ENCODE results near the gene NCOA5. TPM values are rescaled to one million over a fixed set of nuclear protein-coding genes. Genes with fewer than 3 reads are reported as not detected.

The NCOA5 gene
- total and polyA plus RNA-seq, 2 experiments from 2014 or later: 14.3 to 20.4 TPM

DNA sequence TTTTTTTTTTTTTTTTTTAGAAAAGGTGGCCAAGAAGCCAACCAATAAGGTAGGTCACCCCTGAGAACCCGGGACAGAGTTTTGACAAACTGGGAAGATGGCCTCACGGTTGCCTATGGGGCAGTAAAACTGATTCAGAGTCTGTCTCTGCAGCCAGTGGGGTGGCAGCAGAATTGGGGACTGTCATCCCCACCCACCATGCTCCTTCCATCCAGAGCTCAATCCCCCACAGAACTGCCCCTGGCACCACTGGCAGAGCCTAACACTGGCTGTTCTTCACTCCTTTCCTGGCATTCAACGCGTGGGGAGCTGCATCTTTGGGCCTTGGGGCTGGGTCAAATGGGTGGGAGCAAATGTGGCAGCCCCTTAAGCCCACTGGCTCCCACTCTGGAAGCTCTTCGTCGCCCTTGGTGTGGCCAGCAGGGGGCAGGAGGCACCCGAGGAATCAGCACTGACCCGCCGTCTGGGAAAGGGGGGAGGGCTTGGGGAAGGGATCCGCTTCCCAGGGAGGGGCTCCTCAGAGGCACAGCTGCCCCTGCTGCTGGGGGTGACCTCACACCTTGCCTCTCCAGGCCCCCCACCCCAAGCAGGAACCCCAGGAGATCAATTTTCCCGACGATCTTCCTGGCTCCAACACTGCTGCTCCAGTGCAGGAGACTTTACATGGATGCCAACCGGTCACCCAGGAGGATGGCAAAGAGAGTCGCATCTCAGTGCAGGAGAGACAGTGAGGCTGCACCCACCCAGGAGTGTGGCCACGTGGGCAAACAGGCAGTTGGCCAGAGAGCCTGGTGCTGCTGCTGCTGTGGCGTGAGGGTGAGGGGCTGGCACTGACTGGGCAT is 38.8 kb upstream of the NCOA5 start:
- Histone ChIP-seq H3K4me1 (ENCODE audit: low read depth) (peaks cover 10% of the 10 kb centered on the region), H3K36me3 (no peaks in the 10 kb centered on the region), H3K4me3 (no peak overlapping the region), H3K27me3 (no peaks in the 10 kb centered on the region), H3K27ac (no peak overlapping the region), H3K9me3 (ENCODE audit: low read depth) (no peaks in the 10 kb centered on the region)
- DNase-seq (ENCODE audit: low read depth in 1 of 2, low spot score in 1 of 2): peak; percentile 27 to 51
- TF ChIP-seq, protein P1, sequence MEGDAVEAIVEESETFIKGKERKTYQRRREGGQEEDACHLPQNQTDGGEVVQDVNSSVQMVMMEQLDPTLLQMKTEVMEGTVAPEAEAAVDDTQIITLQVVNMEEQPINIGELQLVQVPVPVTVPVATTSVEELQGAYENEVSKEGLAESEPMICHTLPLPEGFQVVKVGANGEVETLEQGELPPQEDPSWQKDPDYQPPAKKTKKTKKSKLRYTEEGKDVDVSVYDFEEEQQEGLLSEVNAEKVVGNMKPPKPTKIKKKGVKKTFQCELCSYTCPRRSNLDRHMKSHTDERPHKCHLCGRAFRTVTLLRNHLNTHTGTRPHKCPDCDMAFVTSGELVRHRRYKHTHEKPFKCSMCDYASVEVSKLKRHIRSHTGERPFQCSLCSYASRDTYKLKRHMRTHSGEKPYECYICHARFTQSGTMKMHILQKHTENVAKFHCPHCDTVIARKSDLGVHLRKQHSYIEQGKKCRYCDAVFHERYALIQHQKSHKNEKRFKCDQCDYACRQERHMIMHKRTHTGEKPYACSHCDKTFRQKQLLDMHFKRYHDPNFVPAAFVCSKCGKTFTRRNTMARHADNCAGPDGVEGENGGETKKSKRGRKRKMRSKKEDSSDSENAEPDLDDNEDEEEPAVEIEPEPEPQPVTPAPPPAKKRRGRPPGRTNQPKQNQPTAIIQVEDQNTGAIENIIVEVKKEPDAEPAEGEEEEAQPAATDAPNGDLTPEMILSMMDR (IDR thresholded peaks at IDR 0.05; ENCODE audit: low read depth, low read length): peak; percentile 69

DNA sequence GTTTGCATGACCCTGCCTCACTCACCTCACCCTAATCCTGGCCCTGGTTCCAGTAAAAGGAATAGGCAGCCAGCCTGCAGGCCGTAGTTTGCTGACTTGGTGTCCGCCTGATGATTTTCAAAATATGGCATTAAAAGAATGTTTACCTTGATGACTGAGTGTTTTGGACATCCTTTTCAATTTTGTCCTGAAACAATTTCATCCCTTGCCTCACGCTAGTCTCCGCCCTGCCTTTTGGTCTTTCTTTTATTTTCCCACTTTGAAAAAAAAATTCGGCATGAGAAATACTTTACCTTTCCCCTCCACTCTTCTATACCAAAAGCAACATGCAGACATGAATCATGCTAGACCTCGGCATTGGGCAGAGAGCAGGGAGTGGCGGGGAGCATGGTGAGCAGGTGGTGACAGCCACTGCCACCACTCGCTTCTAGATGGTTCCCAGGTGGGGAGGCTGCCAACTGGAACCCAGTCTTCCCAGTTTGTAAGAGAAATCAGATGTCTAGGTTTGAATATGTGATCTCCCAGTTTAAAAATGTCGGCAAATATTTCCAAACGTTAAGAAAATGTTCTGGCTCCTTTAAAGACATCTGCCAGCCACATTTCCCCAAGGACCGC is 37.7 kb upstream of the NCOA5 start:
- no peak for DNase-seq (ENCODE audit: low read depth in 1 of 2, low spot score in 1 of 2)

DNA sequence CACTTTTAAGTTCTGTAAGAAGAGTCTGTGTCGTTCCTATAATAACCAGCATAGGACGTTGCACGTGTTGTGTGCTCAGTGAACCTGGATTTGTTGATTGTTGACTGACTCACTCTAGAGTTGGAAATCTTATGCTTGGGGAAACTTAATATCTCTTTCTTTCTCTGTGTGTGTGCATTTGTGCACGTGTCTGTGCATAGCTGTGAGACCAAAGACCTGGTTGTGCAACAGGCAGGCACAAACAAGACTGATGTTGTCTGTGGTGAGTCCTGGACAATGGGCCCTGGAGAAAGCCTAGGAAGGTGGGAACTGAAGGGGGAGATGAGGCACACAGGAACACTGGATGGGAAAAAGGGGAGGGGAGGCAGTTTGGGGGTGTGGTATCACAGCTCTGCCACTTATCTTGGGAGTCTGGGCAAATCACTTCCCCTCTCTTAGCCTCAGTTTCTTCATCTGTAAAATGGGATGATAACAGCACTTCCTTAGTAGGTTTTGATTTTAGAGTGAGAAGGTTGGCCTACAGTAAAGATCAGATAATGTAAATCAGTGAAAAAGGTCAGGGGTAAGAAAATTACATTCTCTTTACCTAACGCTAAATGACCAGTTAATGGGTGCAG is 36.8 kb upstream of the NCOA5 start:
- Histone ChIP-seq H3K27me3 (no peaks in the 10 kb centered on the region), H3K4me1 (ENCODE audit: low read depth) (peaks cover 10% of the 10 kb centered on the region), H3K4me3 (no peak overlapping the region), H3K9me3 (ENCODE audit: low read depth) (no peaks in the 10 kb centered on the region), H3K27ac (no peak overlapping the region), H3K36me3 (no peaks in the 10 kb centered on the region)
- TF ChIP-seq, protein P1 (IDR thresholded peaks at IDR 0.05; ENCODE audit: low read depth, low read length): no peak
- no peak for DNase-seq (ENCODE audit: low read depth in 1 of 2, low spot score in 1 of 2)

More for the DNA sequence above, 37.7 kb upstream of the NCOA5 start:
- H3K4me3 ChIP-seq: no peak overlapping the region
- H3K36me3 ChIP-seq: no peaks in the 10 kb centered on the region
- TF ChIP-seq, protein P1 (IDR thresholded peaks at IDR 0.05; ENCODE audit: low read depth, low read length): no peak
- H3K9me3 ChIP-seq (ENCODE audit: low read depth): no peaks in the 10 kb centered on the region
- H3K4me1 ChIP-seq (ENCODE audit: low read depth): peaks cover 10% of the 10 kb centered on the region
- no peaks in the 10 kb centered on the region for H3K27me3 ChIP-seq
- no peak overlapping the region for H3K27ac ChIP-seq

DNA sequence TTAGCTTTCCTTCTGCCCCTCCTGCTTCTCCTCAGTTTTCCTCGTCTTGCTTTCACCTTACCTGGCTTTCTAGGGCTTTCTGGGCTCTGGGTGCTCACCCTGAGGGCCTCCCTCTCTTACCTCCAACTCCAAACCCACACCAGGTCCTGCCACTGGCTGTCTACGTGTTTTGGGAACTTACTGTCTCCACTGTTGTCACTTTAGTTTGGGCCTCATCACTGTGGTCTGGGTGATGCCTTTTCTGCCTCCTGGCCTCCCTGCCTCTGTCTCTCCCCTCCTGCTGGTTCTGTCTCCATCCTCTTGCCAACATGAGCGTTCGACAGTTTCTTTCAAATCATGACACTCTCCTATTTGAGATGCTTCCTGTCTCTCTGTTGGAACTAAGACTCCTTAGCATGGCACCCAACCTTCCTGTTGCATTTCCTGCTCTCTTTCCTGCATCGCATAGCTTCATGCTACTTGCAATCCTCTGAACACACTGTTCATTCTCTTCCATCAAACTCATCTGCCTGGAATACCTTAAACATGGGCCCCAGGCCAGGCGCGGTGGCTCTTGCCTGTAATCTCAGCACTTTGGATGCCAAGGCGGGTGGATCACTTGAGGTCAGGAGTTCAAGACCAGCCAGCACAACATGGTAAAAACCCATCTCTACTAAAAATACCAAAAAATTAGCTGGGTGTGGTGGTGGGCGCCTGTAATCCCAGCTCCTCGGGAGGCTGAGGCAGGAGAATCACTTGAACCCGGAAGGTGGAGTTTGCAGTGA is 33.9 kb upstream of the NCOA5 start:
- no peaks in the 10 kb centered on the region for H3K36me3 ChIP-seq

More for the DNA sequence above, 33.9 kb upstream of the NCOA5 start:
- TF ChIP-seq, protein P1 (IDR thresholded peaks at IDR 0.05; ENCODE audit: low read depth, low read length): no peak
- H3K27ac ChIP-seq: no peak overlapping the region
- no peaks in the 10 kb centered on the region for H3K27me3 ChIP-seq
- H3K9me3 ChIP-seq (ENCODE audit: low read depth): no peaks in the 10 kb centered on the region
- no peak for DNase-seq (ENCODE audit: low read depth in 1 of 2, low spot score in 1 of 2)
- H3K4me3 ChIP-seq: no peak overlapping the region
- no peaks in the 10 kb centered on the region for H3K4me1 ChIP-seq (ENCODE audit: low read depth)
